ENCODE results near the gene DGKI. TPM values are rescaled to one million over a fixed set of nuclear protein-coding genes. Genes with fewer than 3 reads are reported as not detected.

The DGKI gene
- total RNA-seq, 1 experiment from 2014 or later = 0.15 TPM

GRCh38 chr7:137695942-137696341 lies 150.8 kb downstream of the DGKI start:
- intact Hi-C loops (cut with micrococcal nuclease) = no loop called here
- Histone ChIP-seq H3K4me1 (ENCODE audit: control insufficient read depth in 1 of 2, insufficient read depth in 2 of 2, low read length in 2 of 2) (no peaks in the 10 kb centered on the region), H3K79me2 (ENCODE audit: insufficient read depth, low read length) (no peaks in the 10 kb centered on the region), H2AFZ (ENCODE audit: low read depth, low read length, poor library complexity, severe bottlenecking) (no peak overlapping the region), H3K9ac (ENCODE audit: low read length) (no peak overlapping the region), H3K4me2 (ENCODE audit: low read length) (no peak overlapping the region), H3K9me3 (ENCODE audit: control insufficient read depth in 1 of 2, insufficient read depth in 1 of 2, low read depth in 1 of 2, low read length in 2 of 2) (no peaks in the 10 kb centered on the region), H3K27me3 (ENCODE audit: insufficient read depth, low read length) (peaks cover 7% of the 10 kb centered on the region), H3K9me2 (ENCODE audit: insufficient read depth) (no peaks in the 10 kb centered on the region), H4K20me1 (ENCODE audit: insufficient read depth) (no peaks in the 10 kb centered on the region), H3K4me3 (replicated peaks in 1 of 2; ENCODE audit: low read depth in 1 of 2, low read length in 2 of 2) (no peak overlapping the region), H3K36me3 (ENCODE audit: control insufficient read depth in 1 of 2, insufficient read depth in 2 of 2, low read length in 2 of 2) (no peaks in the 10 kb centered on the region), H3K27ac (ENCODE audit: low read depth, low read length) (no peak overlapping the region)
- ChIA-PET POLR2A (no interaction called here), RAD21 (ENCODE audit: low non-redundant PET in 1 of 2, low total read pairs in 2 of 2, uncharacterized antibody in 2 of 2, unreplicated experiment in 2 of 2) (no interaction called here), CTCF (no interaction called here)
- ATAC-seq (no peak), DNase-seq (ENCODE audit: low read depth, low spot score) (no peak)
- TF ChIP-seq POLR2AphosphoS5 (IDR thresholded peaks at IDR 0.05; ENCODE audit: low read depth, low read length) (no peak), ZBTB33 (IDR thresholded peaks at IDR 0.05; ENCODE audit: extremely low read depth, insufficient replicate concordance, low read length) (no peak), TCF7L2 (IDR thresholded peaks at IDR 0.05; ENCODE audit: borderline replicate concordance, extremely low read depth, insufficient read depth, insufficient read length) (no peak), FOSL1 (IDR thresholded peaks at IDR 0.05; ENCODE audit: low read depth) (no peak), SIN3A (IDR thresholded peaks at IDR 0.05; ENCODE audit: low read depth) (no peak), EGR1 (IDR thresholded peaks at IDR 0.05; ENCODE audit: low read depth) (no peak), POLR2A (IDR thresholded peaks at IDR 0.05; ENCODE audit: borderline replicate concordance, extremely low read depth, insufficient read depth, insufficient read length) (no peak), ELF1 (IDR thresholded peaks at IDR 0.05; ENCODE audit: borderline replicate concordance, low read depth) (no peak), EZH2 (IDR thresholded peaks at IDR 0.05) (no peak), YY1 (IDR thresholded peaks at IDR 0.05; ENCODE audit: extremely low read depth, insufficient replicate concordance, low read depth, low read length) (no peak)
- BruUV-seq (replicated peaks) = no TSS peak

All from HCT116 (cell line).